Right kidney (tissue), 1 donor: Measurements from ENCODE around the gene MEPCE.
"Not testable (repeated sequence)": the region's sequence is repeated elsewhere in the genome, so short reads cannot be mapped to it uniquely, and the experiment has no call there.

Source experiments
- DNase-seq: peaks from one replicate; pipeline ENCODE4 v3.0.0-alpha.2; 2016

The MEPCE gene

DNA sequence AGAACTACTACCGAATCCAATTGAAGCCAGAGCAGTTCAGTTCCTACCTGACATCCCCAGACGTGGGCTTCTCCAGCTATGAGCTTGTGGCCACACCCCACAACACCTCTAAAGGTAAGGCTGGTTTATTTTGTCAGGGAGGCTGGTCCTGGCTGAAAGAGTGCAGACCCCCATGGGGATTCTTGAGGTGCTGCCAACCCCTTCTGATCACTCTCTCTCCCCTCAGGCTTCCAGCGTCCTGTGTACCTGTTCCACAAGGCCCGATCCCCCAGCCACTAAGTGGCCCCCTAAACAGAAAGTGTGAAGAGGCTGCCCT lies 3.6 kb downstream of the MEPCE start:
- no peak for DNase-seq

DNA sequence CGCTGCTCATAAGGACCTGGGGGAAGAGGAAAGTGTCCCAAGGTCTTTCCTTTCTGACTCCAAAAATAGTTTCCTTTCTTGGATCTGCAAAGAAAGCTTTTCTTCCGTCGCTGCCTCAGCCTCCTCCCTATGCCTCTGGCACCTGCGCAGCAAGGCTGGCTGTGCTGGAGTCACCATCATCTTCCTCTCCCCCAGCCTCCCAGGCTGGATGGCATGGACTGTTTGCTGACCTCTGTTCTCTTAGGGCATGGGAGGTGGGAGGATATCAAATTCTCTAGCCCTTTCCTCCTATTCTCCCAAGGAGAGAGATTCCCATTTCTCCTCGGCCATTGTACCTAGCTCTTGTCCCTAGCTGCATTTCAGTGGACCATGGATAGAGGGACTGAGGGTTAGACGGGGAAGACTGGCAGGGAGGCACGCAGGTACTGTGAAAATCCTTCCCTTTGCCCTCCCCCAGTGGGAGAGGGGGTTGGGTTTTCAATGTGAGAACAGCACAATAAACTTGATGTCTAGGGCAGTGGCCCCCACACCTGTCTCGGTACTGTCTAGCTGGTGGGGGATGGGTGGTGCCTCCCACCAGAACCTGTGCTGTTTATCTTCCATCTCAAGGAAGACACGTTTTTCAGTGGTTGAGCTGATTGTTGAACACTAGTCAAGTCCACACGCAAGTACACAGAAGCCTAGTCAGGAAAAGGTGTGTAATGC lies 4.1 kb downstream of the MEPCE start:
- no peak for DNase-seq

DNA sequence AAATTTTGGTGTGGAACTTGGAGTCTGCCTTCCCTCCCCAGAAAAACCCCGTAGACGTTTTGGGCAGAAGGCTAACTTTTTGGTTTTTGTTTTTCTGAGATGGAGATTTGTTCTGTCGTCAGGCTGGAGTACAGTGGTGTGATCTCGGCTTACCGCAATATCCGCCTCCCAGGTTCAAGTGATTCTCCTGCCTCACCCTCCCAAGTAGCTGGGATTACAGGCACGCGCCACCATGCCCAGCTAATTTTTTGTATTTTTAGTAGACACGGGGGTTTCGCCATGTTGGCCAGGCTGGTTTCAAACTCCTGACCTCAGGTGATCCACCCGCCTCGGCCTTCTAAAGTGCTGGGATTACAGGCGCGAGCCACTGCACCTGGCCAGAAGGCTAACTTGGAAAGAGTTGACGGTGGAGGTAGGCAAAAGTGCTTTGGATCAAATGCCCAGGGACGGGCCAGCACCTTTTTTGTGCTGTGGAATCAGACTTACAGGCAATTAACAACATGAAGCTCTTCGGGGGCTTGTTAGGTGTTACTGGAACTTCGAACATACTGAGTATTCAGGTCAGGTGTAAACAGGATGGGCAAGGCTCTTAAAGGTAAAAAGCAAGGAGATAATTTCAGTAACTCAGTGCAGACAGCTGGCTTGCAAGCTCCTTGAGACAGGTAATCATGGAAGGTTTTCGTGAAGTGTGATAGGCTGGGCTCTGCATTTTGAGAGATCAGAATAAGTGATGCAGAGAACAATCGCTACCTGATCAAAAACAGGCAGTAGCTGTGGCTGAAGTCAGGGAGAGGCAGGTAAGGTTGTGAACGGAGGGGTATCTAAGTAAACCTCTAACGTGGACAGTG lies 4.9 kb downstream of the MEPCE start:
- no peak for DNase-seq

DNA sequence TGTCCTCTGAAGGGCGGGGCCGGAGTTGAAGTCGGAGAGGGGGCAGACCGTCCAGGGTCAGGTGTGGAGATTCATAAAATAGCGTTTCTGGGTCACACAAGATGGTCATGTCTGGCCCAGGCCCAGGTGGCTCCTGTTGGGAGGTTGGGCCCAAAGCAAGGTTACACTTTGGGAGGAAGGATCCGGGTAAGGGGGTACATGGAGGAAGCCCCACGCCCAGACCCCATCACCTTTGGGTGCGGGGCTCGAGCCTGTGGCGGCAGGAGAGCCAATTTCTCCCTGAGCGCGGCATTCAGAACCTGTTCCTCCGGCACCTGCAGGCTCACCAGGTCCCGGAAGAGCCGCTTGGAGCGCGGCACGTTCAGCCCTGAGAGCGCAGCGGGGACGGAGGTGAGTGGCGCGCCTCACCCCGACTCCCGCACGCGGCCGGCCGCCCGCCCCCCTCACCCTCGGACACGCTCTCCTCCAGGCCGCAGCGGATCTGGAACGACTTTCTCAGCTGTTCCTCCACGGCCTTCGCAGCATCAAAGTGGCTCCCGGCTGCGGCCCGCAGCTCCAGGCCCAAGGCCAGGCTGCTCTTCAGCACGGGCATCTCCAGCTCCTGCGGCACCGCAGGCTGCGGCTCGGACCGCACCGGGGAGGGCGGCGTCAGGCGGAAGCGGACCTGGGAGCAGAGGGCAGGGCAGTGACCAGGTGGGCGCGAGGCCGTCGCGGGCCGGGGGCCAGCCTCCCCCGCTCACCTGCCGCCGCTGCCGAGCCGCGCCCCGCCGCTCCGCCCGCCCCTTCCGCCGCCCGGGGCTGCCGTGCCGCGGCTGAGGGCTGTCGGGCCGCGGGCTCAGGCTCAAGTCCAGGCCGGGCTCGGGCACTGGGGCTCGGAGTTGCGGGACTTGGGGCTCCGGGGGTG lies 6.0 kb downstream of the MEPCE start:
- peak; percentile 73 for DNase-seq

DNA sequence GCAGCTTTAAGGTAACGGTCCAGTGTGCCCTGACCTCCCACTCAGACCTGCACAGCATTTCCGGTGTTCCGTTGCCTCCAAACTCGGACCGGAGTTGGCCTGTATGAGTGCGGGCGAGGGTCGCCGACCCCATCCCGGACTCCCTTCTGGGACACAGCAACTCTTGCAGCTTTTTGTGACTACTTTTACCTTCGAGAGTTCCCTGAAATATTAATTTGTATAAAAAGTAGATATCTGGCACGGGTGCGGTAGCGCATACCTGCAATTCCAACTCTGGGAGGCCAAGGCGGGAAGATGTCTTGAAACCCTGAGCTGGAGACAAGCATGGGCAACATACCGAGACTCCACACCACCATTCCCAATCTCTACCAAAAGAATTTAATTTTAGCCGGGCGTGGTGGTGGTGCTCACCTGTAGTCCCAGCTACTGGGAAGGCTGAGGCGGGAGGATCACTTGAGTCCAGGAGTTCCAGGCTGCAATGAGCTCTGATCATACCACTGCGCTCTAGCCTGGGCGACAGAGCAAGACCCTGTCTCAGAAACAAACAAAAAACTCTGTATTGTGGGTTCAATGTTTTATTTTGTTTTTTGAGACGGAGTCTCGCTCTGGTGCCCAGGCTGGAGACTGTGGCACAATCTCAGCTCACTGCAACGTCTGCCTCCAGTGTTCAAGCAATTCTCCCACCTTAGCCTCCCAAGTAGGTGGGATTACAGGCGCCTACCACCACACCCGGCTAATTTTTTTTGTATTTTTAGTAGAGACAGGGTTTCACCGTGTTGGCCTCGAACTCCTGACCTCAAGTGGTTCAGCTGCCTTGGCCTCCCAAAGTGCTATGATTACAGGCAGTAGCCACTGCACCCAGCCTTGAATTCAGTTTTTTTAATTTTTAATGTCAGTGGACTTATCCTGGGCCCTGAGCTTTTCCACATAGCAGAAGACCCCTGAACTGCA lies 7.8 kb downstream of the MEPCE start:
- no peak for DNase-seq

DNA sequence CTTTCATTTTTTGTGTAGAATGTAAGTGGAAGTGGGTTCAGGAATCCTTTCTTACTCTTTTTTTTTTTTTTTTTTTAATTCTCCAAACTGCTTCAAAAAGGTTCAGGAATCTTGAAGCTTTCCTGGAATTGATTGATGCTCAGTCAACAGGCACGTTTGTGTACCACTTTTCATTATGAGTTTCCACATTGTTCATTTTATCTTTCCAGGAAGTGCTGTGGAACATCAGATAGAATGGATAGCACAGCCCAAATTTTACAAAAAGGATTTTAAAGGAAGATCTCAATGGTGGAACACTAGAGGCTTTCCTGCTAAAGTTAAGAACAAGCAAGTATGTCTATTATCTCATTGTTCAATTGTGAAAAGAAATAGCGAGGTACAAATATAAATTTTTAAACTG lies 8.5 kb downstream of the MEPCE start:
- DNase-seq = no peak

DNA sequence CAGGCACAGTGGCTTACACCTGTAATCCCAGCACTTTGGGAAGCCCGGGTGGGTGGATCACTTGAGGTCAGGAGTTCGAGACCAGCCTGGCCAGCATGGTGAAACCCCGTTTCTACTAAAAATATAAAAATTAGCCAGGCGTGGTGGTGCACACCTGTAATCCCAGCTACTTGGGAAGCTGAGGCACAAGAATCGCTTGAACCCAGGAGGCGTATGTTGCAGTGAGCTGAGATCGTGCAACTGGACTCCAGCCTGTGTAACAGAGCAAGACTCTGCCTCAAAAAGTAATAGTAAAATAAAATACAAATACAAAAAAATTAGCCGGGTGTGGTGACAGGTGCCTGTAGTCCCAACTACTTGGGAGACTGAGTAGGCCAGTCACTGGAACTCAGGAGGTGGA lies 9.1 kb downstream of the MEPCE start:
- not testable (repeated sequence) for DNase-seq

DNA sequence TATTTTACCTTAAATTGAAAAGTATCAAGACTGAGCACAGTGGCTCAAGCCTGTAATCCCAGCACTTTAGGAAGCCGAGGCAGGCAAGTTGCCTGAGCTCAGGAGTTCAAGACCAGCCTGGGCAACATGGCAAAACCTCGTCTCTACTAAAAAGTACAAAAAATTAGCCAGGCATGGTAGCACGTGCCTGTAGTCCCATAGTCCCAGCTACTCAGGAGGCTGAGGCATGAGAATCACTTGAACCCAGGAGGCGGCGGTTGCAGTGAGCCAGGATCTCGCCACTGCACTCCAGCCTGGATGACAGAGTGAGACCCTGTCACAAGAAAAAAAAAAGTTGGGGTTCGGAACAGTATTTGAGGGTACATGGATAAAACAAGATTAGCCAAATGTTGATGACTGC lies 9.6 kb downstream of the MEPCE start:
- not testable (repeated sequence) for DNase-seq

DNA sequence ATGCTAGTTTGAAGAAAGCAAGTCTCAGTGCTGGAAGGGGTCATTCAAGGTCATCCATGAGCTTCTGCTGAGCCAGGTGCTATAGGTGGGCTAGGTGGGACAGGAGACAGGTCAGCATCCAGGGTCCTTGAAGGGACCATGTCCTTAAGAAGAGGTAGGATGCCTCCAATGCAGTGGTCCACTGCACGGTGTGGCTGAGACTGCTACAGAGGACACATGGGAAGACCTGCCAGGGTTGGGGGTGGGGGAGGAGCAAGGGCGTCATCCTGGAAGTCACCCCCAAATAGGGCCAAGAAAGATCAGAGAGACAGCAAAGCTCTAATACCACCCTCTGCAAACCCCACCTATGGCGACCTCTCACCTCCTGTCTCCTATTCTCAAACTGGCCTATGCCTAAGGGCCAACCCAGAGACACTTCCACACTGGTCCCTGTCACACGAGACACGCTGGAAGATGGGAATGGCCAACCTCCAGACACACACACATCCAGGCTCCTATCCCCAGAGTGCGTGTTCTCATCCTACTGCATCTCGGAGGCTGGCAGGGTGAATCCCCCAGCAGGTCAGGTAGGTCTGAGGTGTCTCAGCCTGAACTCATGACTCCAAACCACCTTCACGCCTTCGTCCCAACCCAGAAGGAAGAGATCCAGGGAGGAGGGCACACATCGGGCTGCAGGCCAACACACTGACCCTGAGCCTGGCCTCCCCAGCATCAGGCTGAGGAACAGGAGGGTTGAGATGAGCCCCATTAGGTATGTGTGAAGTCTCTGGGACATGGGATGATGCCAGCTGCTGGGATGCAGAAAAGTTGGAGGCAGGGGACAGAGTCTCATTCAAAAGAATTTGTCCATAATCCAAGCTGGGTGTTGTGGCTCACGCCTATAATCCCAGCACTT lies 12.3 kb downstream of the MEPCE start:
- no peak for DNase-seq

DNA sequence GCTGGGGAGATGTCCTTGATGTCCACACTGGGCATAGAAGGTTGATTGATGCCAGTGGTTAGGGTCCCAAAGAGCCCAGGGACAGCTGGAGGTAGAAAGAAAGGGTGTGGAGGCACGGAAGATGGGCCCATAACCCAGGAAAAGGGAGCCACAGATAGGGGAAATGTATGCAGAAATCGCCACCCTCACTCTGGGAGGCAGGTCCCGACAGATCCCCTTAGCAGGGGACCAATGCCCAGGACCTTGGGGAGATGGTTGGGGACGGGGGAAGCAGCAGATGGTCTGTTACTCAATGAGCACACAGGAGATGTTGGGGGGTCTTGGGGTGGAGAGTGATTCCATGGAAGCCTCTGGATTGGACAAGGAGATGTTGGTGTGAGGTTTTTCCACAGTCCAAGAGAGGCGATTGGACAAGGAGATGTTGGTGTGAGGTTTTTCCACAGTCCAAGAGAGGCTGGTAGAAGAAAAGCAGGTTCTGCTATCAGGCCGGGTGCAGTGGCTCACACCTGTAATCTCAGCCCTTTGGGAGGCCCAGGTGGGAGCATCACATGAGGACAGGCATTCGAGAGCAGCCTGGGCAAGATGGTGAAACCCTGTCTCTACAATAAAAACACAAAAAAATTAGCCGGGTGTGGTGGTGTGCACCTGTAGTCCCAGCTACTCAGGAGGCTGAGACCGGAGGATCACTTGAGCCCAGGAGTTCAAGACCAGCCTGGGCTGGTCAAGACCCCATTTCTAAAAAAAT lies 13.6 kb downstream of the MEPCE start:
- no peak for DNase-seq

DNA sequence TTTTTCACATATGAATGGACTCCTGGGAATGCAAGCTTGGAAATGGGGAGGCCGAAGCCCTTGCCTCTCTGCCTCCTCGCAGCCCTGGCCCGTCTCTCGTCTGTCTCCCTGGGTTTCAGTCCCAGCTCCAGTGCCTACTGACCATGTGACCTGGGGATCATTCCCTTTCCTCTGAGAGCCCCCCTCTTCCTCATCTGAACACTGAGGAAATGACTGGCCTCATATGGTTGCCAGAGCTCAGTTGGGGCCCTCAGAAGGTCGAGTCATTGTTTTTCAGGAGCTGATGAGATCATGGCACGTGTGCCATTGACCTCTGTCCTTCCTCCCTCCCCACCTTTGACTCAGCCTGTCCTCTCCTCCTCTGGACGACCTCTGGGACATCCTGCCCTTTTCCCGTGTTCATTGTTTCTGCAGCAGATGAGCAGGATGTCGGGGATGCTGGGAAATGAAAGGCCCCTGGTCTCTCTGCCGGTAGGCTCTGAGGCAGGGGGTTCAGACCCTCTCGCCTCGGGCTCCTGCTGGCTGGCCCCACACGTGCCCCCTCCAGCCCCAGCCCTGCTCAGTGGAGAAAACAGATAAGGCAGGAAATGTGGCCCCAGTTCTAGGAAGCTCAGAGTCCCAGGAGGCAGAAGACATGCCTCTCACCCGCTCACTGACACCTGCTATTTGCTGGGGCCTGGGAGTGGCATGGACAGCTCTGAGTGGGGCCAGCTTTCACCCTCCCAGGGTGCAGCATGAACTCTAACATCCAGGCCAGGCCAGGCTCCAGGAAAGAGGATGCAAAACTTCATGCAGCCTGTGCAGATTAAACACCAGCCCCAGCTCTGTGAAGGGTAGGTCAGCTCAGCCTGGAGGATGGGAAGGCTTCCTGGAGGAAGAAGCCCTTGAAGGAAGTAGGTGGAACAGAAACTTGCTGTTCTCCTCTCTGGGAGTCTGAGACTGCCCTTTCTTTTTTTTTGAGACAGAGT lies 15.0 kb downstream of the MEPCE start:
- DNase-seq = no peak

DNA sequence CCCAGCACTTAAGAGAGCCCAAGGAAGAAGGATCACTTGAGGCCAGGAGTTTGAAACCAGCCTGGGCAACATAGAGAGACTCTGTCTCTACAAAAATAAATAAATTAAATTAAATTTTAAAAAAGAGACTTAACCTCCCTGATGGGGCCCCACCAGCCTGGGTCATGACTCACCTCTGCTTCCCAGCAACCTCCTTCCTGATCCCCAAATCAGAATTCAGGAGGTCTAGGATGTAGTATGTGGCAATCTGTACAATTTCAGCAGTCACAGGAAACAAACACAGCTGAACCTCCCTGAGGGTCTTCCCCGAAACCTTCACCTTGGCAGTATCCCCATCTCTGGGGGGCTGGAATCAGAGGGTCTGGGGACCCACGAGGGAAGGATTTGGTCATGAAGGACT lies 16.4 kb downstream of the MEPCE start:
- DNase-seq = no peak

DNA sequence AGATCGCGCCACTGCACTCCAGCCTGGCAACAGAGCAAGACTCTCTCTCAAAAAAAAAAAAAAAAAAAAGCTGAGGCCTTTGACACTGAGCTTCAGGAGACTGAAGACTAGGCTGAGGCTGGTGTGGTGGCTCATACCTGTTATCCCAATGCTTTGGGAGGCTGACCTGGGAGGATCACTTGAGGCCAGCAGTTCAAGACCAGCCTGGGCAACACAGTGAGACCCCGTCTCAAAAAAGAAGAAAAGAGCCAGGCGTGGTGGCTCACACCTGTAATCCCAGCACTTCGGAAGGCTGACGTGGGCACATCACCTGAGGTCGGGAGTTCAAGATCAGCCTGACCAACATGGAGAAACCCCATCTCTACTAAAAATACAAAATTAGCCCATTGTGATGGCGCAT lies 17.7 kb downstream of the MEPCE start:
- DNase-seq = not testable (repeated sequence)

DNA sequence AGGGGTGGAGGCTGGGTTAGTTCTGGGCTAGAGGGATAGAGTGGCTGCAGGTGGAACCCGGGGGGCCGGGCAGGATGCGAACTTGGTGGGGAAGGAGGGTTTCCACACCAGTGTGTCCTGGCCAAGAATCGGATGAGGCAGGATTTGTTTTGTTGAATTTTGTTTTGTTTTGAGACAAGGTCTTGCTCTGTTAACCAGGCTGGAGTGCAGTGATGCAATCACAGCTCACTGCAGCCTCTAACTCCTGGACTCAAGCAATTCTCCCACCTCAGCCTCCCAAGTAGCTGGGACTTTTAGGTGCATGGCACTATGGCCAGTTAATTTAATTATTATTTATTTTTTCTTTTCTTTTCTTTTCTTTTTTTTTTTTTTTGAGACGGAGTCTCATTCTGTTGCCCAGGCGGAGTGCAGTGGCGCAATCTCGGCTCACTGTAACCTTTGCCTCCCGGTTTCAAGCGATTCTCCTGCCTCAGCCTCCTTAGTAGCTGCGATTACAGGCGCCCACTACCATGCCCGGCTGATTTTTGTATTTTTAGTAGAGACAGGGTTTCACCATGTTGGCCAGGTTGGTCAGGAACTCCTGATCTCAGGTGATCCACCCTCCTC lies 19.7 kb downstream of the MEPCE start:
- DNase-seq = no peak

DNA sequence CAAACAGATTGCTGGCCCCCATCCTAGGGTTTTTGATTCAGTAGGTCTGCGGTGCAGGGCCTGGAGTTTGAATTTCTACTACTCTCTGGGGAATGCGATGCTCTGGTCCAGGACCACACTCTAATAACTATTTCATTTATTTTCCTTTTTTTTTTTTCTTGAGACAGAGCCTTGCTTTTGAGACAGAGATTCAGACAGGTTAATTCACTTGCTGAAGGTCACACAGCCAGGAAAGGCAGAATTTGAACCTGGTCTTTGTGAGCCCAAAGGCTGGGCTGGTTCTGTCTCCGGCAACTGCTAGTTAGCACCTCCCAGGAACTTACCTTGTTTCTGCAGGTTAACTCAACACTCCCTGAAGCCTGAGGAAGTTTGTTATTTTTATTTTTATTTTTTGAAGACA lies 22.9 kb downstream of the MEPCE start:
- DNase-seq = no peak

DNA sequence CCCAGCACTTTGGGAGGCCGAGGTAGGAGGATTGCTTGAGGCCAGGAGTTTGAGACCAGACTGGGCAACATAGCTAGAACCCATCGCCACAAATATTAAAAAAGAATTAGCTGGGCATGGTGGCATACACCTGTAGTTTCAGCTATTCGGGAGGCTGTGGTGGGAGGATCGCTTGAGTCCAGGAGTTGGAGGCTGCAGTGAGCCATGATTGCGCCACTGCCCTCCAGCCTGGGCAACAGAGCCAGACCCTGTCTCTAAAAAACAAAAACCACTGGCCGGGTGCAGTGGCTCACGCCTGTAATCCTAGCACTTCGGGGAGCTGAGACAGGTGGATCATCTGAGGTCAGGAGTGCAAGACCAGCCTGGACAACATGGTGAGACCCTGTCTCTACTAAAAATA lies 24.2 kb downstream of the MEPCE start:
- not testable (repeated sequence) for DNase-seq

DNA sequence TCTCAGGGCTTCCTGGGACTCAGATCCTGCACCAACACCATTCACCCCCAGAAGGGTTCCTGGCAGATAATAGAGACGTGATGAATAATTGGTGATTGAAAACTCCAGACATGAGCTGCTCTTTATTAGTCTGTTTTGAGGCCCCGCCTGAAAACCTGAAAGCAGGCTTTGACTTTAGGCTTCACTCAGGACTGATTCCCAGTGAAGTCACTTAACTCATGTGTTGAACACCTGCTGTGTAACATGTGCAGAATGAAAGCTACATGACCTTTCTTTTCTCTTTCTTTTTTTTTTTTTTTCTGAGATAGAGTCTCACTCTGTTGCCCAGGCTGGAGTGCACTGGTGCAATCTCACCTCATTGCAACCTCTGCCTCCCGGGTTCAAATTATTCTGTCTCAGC lies 25.6 kb downstream of the MEPCE start:
- no peak for DNase-seq

DNA sequence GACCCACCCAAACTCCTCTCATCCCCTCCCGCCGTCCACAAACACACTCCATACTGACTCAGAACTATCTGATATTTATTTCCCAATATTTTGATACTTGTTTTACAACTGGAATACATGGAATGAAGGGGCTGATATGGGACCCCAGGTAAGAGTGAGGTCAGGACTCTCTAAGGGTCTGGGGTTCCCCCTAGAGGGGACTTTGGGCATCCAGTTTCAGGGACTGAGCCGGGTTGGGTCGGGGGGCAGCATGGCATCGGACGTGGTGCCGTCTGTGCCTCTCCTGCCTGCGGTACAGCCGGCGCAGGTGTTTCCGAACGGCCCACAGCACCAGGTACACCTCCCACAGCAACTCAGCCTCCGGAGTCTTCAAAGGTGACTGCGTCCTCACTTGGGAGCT lies 26.9 kb downstream of the MEPCE start:
- DNase-seq = no peak
